Fibroblast of skin of scalp (primary cell): ENCODE data around the gene LRP5.
"Not testable (repeated sequence)": the region's sequence is repeated elsewhere in the genome, so short reads cannot be mapped to it uniquely, and the experiment has no call there.

ENCODE experiments used
- DNase-seq: peaks from one replicate; pipeline ENCODE4 v3.0.0-alpha.2; 2013

LRP5 gene

GRCh38 chr11:68470304-68470811 is 158.0 kb downstream of the LRP5 start:
- DNase-seq, result no peak

DNA sequence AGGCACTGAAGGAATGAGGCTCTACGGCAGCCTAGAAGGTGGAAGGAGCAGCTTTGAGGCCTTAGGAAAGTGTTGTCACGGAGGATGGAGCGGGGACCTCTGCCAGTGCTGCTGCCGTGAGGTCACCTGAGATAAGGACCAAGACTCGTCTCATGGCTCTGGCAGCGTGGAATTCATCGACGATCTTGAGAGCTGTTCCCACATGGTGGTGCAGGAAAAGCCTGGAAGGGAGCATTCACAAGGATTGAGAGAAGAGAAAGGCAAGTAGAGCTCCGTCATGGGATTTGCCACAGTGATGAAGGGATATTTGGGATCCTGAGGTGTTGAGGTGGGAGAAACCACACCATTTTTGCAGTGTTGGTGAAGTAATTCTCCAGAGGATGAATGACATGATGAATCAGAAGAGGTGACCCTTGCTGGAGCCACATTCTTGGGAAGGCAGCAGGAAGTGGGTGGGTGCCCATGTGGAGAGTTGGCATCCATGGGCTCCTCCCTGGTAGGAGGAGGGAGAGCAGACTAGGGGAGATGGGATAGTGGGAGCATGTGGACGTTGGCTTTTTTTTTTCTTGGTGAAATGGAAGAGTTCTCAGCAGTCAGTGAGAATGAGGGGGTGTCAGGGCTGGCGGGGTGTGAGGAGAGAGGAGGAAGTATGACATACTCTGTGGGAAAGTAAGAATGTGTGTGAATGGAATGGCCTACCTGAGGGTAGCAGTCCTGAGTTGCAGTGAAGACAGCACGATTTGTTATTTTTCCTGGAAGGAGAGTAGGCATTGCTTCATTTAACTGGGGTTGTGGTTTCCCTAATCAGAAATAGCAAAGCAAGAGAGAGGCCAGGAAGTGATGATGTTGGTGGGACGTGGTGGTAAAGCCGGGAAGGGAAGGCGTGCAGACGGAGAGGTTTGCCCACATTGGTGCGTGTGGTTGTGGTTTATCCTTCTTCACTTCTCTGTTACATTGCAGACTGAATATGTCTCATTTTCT is 159.3 kb downstream of the LRP5 start:
- peak; percentile 68 for DNase-seq

- DNase-seq, result no peak
Measured at GRCh38 chr11:68472778-68473177, 160.4 kb downstream of the LRP5 start.

DNA sequence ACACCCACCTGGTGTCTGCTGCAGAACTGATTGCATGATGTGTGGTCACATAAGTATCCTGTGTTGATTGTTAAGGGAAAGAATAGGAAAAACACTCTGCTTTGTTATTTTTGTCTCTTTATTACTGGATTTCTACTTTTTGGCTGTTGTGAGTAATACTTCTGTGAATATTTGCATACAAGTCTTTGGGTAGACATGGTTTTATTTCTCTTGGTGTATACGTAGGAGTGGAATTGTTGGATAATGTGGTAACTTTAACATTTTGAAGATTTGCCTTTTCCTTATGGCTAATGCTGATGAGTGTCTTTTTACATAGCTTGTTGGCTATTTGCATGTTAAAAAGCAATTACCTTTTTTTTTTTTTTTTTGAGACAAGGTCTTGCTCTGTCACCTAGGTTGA is 161.3 kb downstream of the LRP5 start:
- DNase-seq, result no peak

DNA sequence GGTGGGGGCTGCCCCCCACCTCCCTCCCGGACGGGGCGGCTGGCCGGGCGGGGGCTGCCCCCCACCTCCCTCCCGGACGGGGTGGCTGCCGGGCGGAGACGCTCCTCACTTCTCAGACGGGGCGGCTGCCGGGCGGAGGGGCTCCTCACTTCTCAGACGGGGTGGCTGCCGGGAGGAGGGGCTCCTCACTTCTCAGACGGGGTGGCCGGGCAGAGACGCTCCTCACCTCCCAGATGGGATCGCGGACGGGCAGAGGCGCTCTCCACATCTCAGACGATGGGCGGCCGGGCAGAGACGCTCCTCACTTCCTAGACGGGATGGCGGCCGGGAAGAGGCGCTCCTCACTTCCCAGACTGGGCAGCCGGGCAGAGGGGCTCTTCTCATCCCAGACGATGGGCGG is 163.2 kb downstream of the LRP5 start:
- DNase-seq, result not testable (repeated sequence)

- DNase-seq, result no peak
Measured at GRCh38 chr11:68479390-68479789, 167.0 kb downstream of the LRP5 start.

DNA sequence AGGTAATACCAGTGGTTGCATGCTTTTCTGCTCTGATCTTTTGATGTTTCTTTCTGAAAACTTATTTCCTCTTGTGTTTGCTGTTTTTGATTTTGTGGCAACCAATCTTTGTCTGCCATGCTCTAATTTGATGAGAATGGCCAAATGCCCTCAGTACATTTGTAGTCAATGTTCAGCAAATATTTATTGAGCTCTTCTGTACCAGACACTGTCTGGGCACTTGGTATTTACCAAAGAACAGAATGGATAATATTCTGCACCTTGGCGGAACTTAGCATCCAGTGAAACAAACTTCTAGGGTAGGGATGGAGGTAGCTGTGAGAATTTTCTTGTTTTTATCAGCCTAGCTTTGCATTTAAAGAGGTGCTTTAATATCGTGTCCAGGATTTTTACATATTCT is 167.8 kb downstream of the LRP5 start:
- DNase-seq, result no peak

DNA sequence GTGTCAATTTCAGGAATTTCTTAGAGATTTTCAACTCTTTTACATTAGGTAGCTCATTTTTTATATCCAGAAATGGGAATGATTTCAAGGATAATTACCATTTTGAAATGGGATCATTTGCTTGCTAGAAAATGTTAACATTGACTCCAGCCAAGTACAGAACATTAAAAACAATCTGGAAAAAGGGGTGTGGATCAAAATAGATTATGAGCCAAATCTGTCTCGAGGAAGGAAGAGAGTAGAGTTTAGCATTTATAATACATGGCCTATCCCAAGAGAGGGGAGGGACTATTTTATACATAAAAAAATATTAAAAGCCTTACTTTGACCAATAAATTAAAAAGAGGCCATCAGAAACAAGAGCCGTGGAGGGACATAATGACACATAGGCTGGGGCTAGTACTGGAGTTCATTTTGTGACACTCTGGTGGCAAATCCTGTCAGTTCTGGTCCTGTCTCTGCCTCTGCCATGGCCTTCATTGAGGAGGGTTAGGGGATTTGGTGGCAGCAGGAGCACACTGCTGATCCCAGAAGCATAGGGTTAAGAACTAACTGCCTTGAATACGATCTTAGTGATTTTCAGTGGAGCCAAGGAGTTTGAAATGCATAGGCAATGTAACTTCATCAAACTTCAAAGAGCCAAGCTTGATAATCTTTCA is 168.6 kb downstream of the LRP5 start:
- no peak for DNase-seq

DNA sequence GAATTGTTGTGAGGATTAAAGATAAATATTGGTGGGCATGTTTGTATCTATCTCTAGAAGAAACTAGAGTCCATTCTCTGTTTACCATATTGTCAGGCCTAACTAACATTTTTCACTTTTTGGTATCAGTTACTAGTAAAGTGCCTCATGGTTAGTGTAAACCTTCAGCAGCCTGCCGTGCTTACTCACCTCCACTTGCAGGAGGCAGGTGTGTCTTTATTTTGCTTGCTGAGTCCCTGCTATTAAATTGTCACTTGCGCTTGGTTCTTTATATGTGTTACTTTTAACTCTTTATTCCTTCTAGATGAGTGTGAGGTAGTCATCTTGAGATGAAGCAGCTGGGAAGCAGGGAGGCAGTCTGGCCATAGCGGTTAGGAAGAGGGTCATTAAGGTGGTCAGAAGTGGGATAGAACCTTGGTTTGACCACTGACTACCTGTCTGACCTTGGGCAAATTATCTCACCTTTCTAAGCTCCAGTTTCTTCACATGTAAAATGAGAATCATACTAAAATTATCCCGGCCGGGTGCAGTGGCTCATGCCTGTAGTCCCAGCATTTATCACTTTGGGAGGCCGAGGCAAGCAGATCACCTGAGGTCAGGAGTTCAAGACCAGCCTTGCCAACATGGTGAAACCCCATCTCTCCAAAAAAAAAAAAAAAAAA is 169.3 kb downstream of the LRP5 start:
- DNase-seq, result no peak

- DNase-seq, result no peak
Measured at GRCh38 chr11:68488623-68489022, 176.2 kb downstream of the LRP5 start.

- no peak for DNase-seq
Measured at GRCh38 chr11:68495220-68495729, 182.9 kb downstream of the LRP5 start.

DNA sequence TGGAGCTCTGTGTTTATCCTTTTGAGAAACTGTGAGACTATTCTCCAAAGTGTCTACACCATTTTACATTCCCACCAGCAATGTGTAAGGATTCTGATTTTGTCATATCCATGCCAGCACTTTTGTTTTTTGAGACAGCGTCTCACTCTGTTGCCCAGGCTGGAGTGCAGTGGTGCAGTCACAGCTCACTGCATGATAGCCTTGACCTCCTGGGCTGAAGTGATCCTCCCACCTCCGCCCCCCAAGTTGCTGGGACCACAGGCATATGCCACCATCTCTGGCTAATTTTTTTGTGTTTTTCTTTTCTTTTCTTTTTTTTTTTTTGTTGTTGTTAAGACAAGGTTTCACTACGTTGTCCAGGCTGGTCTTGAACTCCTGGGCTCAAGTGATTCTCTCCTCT is 183.5 kb downstream of the LRP5 start:
- no peak for DNase-seq

DNA sequence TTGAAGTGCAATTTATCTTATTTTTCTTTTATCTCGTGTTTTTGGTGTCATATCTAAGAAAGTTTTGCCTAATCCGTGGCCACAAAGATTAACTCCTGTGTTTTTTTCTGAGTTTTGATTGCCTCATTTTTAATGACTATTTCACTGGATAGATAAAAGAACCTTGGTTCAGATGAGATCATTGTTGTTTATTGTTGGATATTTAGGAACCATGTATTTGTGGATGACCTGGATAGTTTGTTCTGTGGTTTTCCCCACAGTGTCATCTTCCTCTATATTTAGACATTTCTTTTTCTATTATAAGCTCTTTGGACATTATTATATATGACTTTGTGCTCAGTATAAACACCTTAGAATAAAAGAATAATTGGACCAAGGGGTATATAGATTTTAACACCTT is 185.4 kb downstream of the LRP5 start:
- DNase-seq, result no peak

GRCh38 chr11:68498321-68498720 is 185.9 kb downstream of the LRP5 start:
- no peak for DNase-seq
